ENCODE measurements around the gene OR8J1.
"Not testable (repeated sequence)": the region's sequence is repeated elsewhere in the genome, so short reads cannot be mapped to it uniquely, and the experiment has no call there.

Gene OR8J1

GRCh38 chr11:56353991-56354390 is at the start of gene OR8J1:
OR8J1 (plus strand) TSS chr11:56354291; CDS start chr11:56360247, 5,956 bp downstream.
- FAIRE-seq = no peak

- no peak for FAIRE-seq
Observed at GRCh38 chr11:56307836-56308235, 46.3 kb upstream of the OR8J1 start.

- FAIRE-seq = no peak
Observed at GRCh38 chr11:56314844-56315243, 39.2 kb upstream of the OR8J1 start, which contains the start of gene OR8K3. OR8K3 (plus strand) TSS chr11:56315144; CDS start chr11:56318307, 3,163 bp downstream.

DNA sequence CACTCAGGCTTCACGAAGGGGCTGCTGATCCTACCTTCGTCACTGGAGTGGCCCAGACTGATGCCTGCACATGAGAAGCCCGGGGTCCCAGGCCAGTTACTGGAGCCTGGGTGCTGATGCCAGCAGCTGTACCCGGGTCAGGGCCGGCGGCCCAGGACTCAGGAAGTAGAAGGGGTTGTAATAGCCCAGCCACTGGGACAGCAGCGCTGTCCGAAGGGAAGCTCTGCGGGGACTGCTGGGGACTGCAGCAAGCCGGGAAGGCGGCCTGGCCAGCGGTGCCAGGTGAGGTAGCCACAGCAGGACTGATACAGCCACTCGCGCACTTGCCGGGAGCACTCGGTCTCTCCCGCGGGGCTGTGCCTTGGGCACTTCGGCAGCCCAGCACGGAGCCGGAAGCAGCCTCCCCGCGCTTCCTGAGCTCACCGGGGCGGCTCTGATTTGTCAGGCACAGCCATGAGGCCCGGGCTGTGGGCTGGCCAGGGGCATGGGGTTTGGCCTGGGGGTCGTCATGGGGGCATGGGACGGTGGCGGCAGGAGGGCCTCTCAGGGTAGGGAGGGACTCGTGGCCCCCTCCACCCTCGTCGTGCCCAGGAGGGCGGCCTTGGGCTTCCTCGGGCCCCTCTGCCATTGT is 22.1 kb upstream of the OR8J1 start:
- no peak for FAIRE-seq

- no peak for FAIRE-seq
Observed at GRCh38 chr11:56333156-56333555, 20.9 kb upstream of the OR8J1 start.

- FAIRE-seq = no peak
Observed at GRCh38 chr11:56340289-56340688, 13.8 kb upstream of the OR8J1 start.

DNA sequence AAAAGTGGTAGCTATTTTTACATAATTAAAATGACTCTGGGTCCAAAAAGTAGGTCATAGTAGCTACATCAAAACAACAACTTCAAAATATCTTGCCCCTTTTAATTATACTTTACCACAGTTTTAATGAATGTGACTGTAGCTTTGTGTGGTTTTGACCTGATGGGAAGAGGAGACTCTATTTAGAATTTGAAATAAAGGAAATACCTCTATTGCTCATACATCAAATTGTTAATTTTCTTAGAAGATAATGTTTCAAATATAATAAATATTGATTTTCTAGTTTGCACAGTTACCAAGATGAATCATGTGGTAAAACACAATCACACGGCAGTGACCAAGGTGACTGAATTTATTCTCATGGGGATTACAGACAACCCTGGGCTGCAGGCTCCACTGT is 8.4 kb upstream of the OR8J1 start, which contains the start of gene OR8K1:
Gene OR8K1 (plus strand): TSS at position 301 of the 400 bp plus-strand sequence. CDS start 0 bp downstream, at position 301.
- no peak for FAIRE-seq

DNA sequence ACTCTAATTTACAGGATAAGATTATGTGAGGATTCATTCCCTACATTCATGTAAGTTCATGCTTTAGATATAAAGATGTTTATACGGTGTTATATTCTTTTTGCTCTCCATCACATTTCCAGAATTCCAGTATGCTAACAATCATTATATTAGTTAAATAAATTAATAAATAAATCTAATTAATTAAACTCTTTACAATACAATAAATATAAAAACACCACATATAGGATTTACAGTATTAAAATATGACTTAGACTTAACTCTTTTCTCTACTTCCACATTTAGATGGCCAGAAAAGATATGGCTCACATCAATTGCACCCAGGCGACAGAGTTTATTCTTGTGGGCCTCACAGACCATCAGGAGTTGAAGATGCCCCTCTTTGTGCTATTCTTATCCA is 21.2 kb downstream of the OR8J1 start, which contains the start of gene OR8U1:
Gene OR8U1 (plus strand): TSS at position 301 of the 400 bp plus-strand sequence. CDS start 0 bp downstream, at position 301.
- FAIRE-seq = no peak

GRCh38 chr11:56380120-56380519 is 26.0 kb downstream of the OR8J1 start:
- FAIRE-seq = no peak

GRCh38 chr11:56394381-56394780 is 40.3 kb downstream of the OR8J1 start:
- FAIRE-seq = no peak

GRCh38 chr11:56396047-56396446 is 42.0 kb downstream of the OR8J1 start:
- FAIRE-seq = no peak

- FAIRE-seq = not testable (repeated sequence)
Observed at GRCh38 chr11:56401858-56402461, 47.9 kb downstream of the OR8J1 start.

DNA sequence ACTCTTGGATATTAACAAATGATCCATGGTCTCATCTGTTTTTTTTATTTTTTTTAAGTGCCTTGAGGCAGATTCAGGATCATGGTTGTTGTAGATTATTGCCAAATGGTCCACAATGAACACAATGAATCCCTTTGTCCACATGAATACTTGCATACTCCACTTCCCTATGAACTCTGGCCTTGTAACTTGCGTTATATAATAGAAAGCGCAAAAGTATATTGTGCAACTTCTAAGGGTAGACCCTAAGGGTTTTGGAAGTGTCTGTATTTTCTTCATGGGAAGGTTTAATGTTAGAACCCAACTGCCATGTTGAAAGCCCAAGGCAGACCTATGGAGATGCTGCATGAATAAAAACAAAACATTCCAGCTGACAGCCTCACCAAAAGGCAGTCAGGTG is 50.3 kb downstream of the OR8J1 start:
- no peak for FAIRE-seq

DNA sequence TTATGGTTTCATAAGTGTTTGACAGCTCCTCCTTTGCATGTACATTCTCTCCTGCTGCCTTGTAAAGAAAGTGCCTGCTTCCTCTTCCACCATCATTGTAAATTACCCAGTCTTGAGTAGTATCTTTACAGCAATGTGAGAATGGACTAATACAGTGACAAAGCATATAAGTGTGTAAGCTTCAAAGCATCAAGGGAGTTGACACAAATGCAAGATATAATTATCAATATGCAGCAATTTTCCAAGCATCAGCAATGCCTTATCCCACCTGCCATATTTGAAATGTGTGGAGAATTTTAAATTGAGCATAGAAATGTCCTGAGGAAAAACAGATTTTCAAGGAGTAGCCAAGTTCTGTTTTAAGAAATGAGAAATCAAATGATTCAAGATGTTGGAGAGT is 56.7 kb downstream of the OR8J1 start:
- no peak for FAIRE-seq

Data from endometrium (tissue), 2 donors.